ENCODE results near the gene SLC2A14.
A peak's percentile ranks its signal among the peaks of the same experiment; 100 is the strongest.
"Not testable (repeated sequence)": the region's sequence is repeated elsewhere in the genome, so short reads cannot be mapped to it uniquely, and the experiment has no call there.

The SLC2A14 gene

GRCh38 chr12:7793211-7793610 is 79.5 kb downstream of the SLC2A14 start:
- no peaks in the 10 kb centered on the region for H3K9me3 ChIP-seq (ENCODE audit: control insufficient read depth, insufficient read depth, low read depth, low read length)
- H3K4me1 ChIP-seq (ENCODE audit: control insufficient read depth, insufficient read depth, low read length): peaks cover 23% of the 10 kb centered on the region
- no peak overlapping the region for H3K4me3 ChIP-seq (ENCODE audit: low read depth, low read length)
- H3K9ac ChIP-seq (ENCODE audit: low read length): no peak overlapping the region
- H3K27me3 ChIP-seq (ENCODE audit: control insufficient read depth, insufficient read depth, low read length): no peaks in the 10 kb centered on the region; the same call in 1 of the 2 replicates
- H3K36me3 ChIP-seq (ENCODE audit: control insufficient read depth, insufficient read depth, low read length): peaks cover 49% of the 10 kb centered on the region
- H3K27ac ChIP-seq (ENCODE audit: low read depth, low read length): no peak overlapping the region

GRCh38 chr12:7788884-7789528 is 83.7 kb downstream of the SLC2A14 start, which contains the start of gene NANOG:
NANOG (plus strand) TSS chr12:7789402; CDS start chr12:7789615, 213 bp downstream.
- H3K36me3 ChIP-seq (ENCODE audit: control insufficient read depth, insufficient read depth, low read length): peaks cover 30% of the 10 kb centered on the region
- H3K9ac ChIP-seq (ENCODE audit: low read length): peak within 1 kb of the TSS; percentile 82
- H3K27ac ChIP-seq (ENCODE audit: low read depth, low read length): peak within 1 kb of the TSS; percentile 82
- H3K4me1 ChIP-seq (ENCODE audit: control insufficient read depth, insufficient read depth, low read length): peaks cover 39% of the 10 kb centered on the region
- H3K9me3 ChIP-seq (ENCODE audit: control insufficient read depth, insufficient read depth, low read depth, low read length); H3K27me3 ChIP-seq (ENCODE audit: control insufficient read depth, insufficient read depth, low read length): not testable (repeated sequence)
- H3K4me3 ChIP-seq (ENCODE audit: low read depth, low read length): peak within 1 kb of the TSS; percentile 77

DNA sequence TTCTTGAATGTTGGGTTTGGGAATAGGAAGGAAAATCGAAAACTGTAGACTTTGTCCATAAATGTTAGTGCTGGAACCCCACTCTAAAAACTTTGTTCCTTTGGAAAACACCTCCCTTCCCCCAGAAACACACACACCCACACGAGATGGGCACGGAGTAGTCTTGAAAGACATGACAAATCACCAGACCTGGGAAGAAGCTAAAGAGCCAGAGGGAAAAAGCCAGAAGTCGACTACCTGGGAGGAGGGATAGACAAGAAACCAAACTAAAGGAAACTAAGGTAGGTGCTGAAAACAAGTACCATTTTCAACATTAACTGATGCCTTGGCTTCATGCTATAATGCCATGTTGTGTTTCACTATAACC is 84.4 kb downstream of the SLC2A14 start:
- Histone ChIP-seq H3K36me3 (ENCODE audit: control insufficient read depth, insufficient read depth, low read length) (peaks cover 22% of the 10 kb centered on the region), H3K4me1 (ENCODE audit: control insufficient read depth, insufficient read depth, low read length) (peaks cover 39% of the 10 kb centered on the region), H3K27ac (ENCODE audit: low read depth, low read length) (peak overlapping the region; percentile 82), H3K9ac (ENCODE audit: low read length) (peak overlapping the region; percentile 79), H3K27me3 (ENCODE audit: control insufficient read depth, insufficient read depth, low read length) (no peaks in the 10 kb centered on the region; the same call in 1 of the 2 replicates), H3K4me3 (ENCODE audit: low read depth, low read length) (peak overlapping the region; percentile 77), H3K9me3 (ENCODE audit: control insufficient read depth, insufficient read depth, low read depth, low read length) (no peaks in the 10 kb centered on the region)

GRCh38 chr12:7787574-7788293 is 85.0 kb downstream of the SLC2A14 start:
- Histone ChIP-seq H3K4me1 (ENCODE audit: control insufficient read depth, insufficient read depth, low read length) (peaks cover 36% of the 10 kb centered on the region), H3K36me3 (ENCODE audit: control insufficient read depth, insufficient read depth, low read length) (peaks cover 17% of the 10 kb centered on the region), H3K9ac (ENCODE audit: low read length) (peak overlapping the region; percentile 79), H3K4me3 (ENCODE audit: low read depth, low read length) (peak overlapping the region; percentile 77), H3K27me3 (ENCODE audit: control insufficient read depth, insufficient read depth, low read length) (no peaks in the 10 kb centered on the region; the same call in 1 of the 2 replicates), H3K27ac (ENCODE audit: low read depth, low read length) (peak overlapping the region; percentile 82), H3K9me3 (ENCODE audit: control insufficient read depth, insufficient read depth, low read depth, low read length) (no peaks in the 10 kb centered on the region)

DNA sequence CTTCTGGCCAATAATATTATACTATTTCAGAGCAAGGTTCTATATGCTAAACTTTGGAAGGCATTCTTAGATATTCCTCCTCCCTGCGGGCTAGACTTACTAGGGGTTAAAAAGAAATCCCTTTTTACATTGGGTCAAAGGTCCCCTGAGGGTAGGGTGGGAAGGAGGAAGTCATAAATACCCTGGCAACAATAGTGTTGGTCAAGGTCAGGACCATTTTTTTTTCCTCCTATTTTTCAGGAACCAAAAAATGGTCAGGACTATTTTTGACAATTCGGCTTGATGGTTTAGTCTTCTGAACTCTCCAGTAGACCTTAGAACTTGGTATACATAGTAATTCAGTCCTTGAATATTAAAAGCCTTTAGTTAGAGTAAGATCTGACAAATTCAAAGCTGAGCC is 88.0 kb downstream of the SLC2A14 start:
- no peaks in the 10 kb centered on the region; the same call in 1 of the 2 replicates for H3K27me3 ChIP-seq (ENCODE audit: control insufficient read depth, insufficient read depth, low read length)
- no peak overlapping the region for H3K9ac ChIP-seq (ENCODE audit: low read length)
- no peak overlapping the region for H3K4me3 ChIP-seq (ENCODE audit: low read depth, low read length)
- peaks cover 33% of the 10 kb centered on the region for H3K4me1 ChIP-seq (ENCODE audit: control insufficient read depth, insufficient read depth, low read length)
- no peaks in the 10 kb centered on the region for H3K9me3 ChIP-seq (ENCODE audit: control insufficient read depth, insufficient read depth, low read depth, low read length)
- H3K36me3 ChIP-seq (ENCODE audit: control insufficient read depth, insufficient read depth, low read length): no peaks in the 10 kb centered on the region
- H3K27ac ChIP-seq (ENCODE audit: low read depth, low read length): no peak overlapping the region

GRCh38 chr12:7783433-7783832 is 89.3 kb downstream of the SLC2A14 start:
- not testable (repeated sequence) for H3K27me3 ChIP-seq (ENCODE audit: control insufficient read depth, insufficient read depth, low read length); H3K9ac ChIP-seq (ENCODE audit: low read length); H3K9me3 ChIP-seq (ENCODE audit: control insufficient read depth, insufficient read depth, low read depth, low read length); H3K4me3 ChIP-seq (ENCODE audit: low read depth, low read length); H3K27ac ChIP-seq (ENCODE audit: low read depth, low read length); H3K36me3 ChIP-seq (ENCODE audit: control insufficient read depth, insufficient read depth, low read length)
- H3K4me1 ChIP-seq (ENCODE audit: control insufficient read depth, insufficient read depth, low read length): peaks cover 31% of the 10 kb centered on the region

GRCh38 chr12:7782055-7782454 is 90.7 kb downstream of the SLC2A14 start:
- no peak overlapping the region for H3K27ac ChIP-seq (ENCODE audit: low read depth, low read length)
- H3K27me3 ChIP-seq (ENCODE audit: control insufficient read depth, insufficient read depth, low read length): no peaks in the 10 kb centered on the region
- H3K4me3 ChIP-seq (ENCODE audit: low read depth, low read length): no peak overlapping the region
- no peaks in the 10 kb centered on the region for H3K9me3 ChIP-seq (ENCODE audit: control insufficient read depth, insufficient read depth, low read depth, low read length)
- no peaks in the 10 kb centered on the region for H3K36me3 ChIP-seq (ENCODE audit: control insufficient read depth, insufficient read depth, low read length)
- H3K4me1 ChIP-seq (ENCODE audit: control insufficient read depth, insufficient read depth, low read length): peaks cover 18% of the 10 kb centered on the region
- H3K9ac ChIP-seq (ENCODE audit: low read length): no peak overlapping the region

- H3K36me3 ChIP-seq (ENCODE audit: control insufficient read depth, insufficient read depth, low read length): no peaks in the 10 kb centered on the region
- H3K9ac ChIP-seq (ENCODE audit: low read length): no peak overlapping the region
- no peaks in the 10 kb centered on the region for H3K9me3 ChIP-seq (ENCODE audit: control insufficient read depth, insufficient read depth, low read depth, low read length)
- no peak overlapping the region for H3K4me3 ChIP-seq (ENCODE audit: low read depth, low read length)
- H3K4me1 ChIP-seq (ENCODE audit: control insufficient read depth, insufficient read depth, low read length): peaks cover 11% of the 10 kb centered on the region
- H3K27ac ChIP-seq (ENCODE audit: low read depth, low read length): no peak overlapping the region
- no peaks in the 10 kb centered on the region for H3K27me3 ChIP-seq (ENCODE audit: control insufficient read depth, insufficient read depth, low read length)
Observed at GRCh38 chr12:7781274-7781673, 91.4 kb downstream of the SLC2A14 start.

- no peaks in the 10 kb centered on the region; the same call in 1 of the 2 replicates for H3K9me3 ChIP-seq (ENCODE audit: control insufficient read depth, insufficient read depth, low read depth, low read length)
- no peaks in the 10 kb centered on the region for H3K4me1 ChIP-seq (ENCODE audit: control insufficient read depth, insufficient read depth, low read length)
- no peaks in the 10 kb centered on the region for H3K36me3 ChIP-seq (ENCODE audit: control insufficient read depth, insufficient read depth, low read length)
- H3K9ac ChIP-seq (ENCODE audit: low read length): no peak overlapping the region
- no peaks in the 10 kb centered on the region for H3K27me3 ChIP-seq (ENCODE audit: control insufficient read depth, insufficient read depth, low read length)
- no peak overlapping the region for H3K4me3 ChIP-seq (ENCODE audit: low read depth, low read length)
- H3K27ac ChIP-seq (ENCODE audit: low read depth, low read length): no peak overlapping the region
Observed at GRCh38 chr12:7769999-7770398, 102.7 kb downstream of the SLC2A14 start.

Data from HUES6 (cell line).